NCI-H2196 (cell line): ENCODE data around the gene NAA10.

ENCODE experiments used
- DNase-seq: peaks from one replicate; lab custom pipeline; 2025; ENCODE audit not compliant: unreplicated experiment; lab: John Stamatoyannopoulos, UW

NAA10 gene

GRCh38 chrX:153909980-153910360 lies 24.9 kb downstream of the NAA10 start:
- DNase-seq: no peak

- DNase-seq: no peak
Measured at GRCh38 chrX:153909024-153909979, 25.5 kb downstream of the NAA10 start.

DNA sequence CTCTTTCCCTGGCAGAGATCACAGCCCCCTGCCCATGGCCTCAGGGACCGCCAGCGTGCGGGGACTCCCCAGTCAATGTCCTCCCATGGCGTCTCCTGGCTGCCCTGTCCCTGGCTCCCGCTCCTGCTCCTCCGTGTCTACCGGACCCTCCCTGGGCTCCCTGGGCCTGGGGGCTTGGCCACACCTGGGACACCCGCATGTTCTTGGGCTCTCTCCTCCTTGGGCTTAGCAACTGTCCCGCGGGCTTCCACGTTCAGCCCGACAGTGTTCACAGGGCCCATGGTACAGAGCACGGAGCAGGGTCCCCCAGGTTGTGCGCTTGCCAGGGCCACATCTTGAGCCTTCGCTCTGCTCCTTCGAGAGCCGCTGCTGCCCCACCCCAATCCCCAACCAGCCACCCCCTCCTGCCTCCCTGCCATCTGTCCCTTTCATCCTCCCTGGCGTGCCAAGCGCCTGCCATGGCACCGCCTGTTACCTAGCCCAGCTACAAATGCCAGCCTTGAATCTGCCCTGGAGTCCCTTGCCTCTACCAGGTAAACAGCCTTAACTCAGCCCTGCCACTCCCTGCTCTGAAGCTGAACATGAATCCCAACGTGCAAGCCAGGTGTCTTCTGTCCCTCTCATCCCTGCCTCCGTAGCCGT lies 26.5 kb downstream of the NAA10 start:
- DNase-seq: no peak

GRCh38 chrX:153907456-153907855 lies 27.4 kb downstream of the NAA10 start:
- DNase-seq: no peak

GRCh38 chrX:153906126-153906917 lies 28.5 kb downstream of the NAA10 start:
- no peak for DNase-seq

- no peak for DNase-seq
Measured at GRCh38 chrX:153905481-153906095, 29.2 kb downstream of the NAA10 start.

DNA sequence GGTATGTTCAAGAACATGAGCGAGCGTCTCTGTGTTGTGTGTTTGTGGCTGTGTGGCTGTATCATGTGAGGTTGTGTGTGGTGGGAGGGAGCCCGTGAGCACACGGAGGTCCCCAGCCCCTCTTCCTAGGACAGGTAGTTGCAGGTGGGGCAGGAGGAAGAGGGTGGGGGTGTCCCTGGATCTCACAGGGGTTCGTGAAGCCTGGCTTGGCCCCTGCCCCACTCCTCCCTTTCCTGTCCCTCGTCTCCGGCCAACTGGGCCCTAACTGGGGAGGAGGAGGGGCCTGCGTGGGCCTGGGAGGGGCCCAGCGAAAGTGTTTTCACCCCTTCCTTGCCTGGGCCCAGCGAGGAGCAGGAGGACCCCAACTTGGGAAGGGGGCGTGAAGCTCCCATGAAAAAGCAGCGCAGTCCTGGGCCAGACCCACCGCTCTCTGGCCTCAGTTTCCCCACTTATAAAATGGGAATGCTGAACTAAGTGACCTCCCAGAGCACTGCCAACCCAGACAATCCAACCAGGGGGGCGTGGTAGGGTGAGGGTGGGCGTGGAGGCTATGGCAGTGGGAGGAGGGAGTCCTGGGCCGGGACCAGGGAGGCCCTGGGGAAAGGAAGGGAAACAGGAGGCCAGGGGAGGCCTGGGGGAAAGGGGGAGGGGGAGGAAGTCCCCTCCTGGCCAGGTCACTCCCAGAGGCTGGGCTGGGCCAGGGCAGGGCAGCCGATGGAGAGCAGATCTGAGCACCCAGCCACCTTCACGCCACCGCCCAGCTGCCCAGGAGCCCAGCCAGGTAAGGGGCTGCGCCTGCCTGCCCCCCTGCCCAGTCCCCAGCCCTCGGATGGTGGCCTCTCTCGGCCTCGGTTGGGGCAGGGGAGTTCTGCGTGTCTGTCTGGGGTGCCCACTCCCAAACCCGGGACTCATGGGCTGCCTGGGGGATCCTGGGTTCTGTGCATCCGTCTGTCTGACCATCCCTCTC lies 30.6 kb downstream of the NAA10 start, which contains the start of gene AVPR2:
Gene AVPR2 (plus strand): TSS at position 683 of the 967 bp plus-strand sequence. CDS start 473 bp downstream, outside the sequence.
- DNase-seq: no peak

DNA sequence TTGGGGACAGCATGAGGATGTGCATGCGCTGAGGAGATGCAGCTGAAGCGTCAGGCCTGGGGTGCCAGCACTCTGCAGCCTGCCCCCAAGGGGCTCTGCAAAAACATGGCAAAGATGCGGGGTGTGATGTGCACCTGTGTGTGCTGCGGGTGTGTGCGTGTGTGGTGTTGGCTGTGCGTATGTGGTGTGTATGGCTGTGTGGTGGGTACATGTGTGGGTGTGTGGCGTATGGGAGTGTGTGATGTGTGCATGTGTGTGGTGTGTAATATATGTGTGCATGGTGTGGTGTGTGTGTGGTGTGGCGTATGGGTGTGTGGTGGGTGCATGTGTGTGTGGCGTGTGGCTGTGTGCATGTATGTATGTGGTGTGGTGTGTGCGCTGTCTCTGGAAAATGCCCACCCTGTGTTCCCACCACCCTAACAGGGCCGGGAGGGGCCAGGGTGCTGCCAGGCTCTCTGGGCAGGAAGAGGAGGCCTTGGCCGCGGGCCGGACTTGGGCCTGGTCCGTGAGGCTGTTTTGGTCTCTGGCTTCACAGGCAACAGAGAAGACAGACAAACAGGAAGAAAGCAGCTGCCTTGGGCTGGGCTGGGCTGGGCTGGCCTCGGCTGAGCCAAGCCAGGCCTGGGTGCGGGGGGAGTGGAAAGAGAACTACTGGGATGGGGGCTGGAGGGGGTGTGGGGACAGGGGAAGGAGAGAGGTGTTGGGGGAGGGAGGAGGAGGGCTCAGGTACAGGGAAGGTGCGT lies 31.4 kb downstream of the NAA10 start:
- DNase-seq: no peak

DNA sequence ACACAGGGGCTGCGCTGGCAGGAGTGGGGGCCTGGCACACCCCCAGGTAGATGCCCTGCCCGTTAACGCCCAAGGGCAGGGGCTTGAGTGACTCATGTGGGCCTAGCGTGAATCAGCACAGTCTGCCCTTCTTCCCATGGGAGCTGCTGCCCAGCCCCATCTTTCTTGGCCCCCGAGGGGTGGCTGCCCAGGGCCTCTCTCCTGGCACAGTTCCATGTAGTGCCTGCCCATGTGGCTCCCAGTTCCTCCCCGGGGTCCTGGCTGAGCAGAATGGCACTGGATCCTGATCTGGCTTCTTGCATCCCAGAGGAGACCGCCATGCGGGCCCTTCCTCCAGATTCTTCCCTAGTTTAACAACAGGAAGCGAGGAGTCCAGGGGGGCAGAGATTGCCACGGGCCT lies 32.5 kb downstream of the NAA10 start:
- no peak for DNase-seq

GRCh38 chrX:153901753-153902140 lies 33.1 kb downstream of the NAA10 start:
- no peak for DNase-seq

- DNase-seq: no peak
Measured at GRCh38 chrX:153900831-153901752, 33.7 kb downstream of the NAA10 start.

DNA sequence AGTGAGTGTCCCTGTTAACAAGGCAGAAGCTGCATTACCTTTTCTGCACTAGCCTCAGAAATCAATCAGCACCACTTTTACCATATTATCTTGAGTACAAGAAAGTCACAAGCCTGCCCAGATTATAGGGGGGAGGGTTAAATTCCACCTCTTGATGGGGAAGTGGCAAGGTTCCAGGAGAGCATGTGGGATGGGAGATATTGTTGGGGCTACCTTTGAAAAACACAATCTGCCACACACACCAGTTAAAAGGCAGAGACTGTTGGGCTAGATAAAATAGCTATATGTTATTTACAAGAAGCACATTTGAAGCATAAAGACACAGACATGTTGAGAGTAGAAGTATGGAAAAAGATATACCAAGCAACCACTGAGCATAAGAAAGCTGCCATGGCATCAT lies 36.9 kb downstream of the NAA10 start:
- no peak for DNase-seq

GRCh38 chrX:153889123-153889522 lies 45.7 kb downstream of the NAA10 start:
- no peak for DNase-seq

- no peak for DNase-seq
Measured at GRCh38 chrX:153888344-153888743, 46.5 kb downstream of the NAA10 start.

- no peak for DNase-seq
Measured at GRCh38 chrX:153887385-153887784, 47.5 kb downstream of the NAA10 start.

DNA sequence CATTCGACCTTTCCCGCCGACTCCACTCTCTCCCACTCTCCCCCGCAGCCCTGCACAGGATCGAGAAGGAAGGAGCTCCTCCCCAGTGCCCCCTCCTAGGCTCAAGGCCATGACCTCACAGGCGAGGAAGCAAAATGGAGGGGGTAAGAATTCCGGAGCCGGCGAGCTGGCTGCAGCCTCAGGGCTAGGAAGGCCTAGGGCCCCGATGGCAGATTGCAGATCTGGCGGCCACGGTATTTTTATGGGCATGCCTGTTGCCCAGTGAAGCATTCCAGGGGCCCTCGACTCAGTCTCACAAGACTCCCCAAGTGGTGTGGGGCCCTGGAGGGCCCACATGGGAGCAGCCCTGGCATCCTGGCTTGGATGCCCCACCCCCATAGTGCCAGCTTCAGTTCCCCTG lies 47.9 kb downstream of the NAA10 start:
- DNase-seq: no peak

DNA sequence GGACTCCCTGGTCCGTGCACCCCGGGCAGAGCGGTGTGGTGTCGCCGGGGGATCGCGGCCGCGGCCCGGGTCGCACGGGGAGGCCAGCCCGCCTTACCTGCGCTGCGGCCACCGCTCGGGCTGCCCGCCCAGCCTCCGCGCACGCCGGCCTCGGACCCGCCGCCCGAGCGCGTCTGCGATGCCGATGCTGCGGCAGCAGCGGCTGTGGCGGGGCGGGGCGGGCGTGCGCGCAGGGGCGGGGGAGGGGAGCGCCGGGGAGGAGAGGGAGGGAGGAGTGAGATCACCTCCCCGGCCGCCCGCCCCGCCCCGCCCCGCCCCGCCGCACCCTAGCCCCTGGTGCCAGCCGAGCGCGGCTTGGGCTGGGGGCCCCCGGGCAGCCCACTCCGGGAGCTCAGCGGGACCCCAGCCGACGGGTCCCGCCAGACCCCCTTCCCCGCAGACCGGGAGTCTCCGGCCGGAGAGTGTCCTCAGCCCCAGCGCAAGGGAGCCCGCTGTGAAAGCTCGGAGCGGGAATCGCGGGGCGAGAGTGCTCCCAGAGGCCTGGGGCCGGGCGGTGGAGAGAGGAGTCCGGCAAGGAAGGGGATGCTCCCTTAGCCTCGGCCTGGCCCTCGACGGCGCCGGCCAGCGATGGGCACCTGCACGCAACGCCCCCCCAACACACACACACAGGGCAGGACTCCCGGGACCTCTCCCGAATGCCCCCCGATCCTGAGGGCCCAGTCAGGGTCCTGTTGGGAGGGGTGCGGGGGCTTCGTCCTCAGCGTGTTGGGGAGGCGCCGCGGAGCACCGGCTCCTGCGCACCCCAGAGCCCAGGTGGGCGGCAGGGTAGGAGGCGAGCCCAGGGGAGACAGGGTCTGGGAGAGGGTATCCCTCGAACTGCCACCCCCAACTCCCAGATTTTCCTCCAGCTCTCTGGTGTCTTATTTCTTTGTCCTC lies 48.6 kb downstream of the NAA10 start, which contains the start of gene L1CAM:
Gene L1CAM (minus strand): TSS at position 206 of the 936 bp plus-strand sequence. CDS start 10,337 bp downstream, outside the sequence.
- DNase-seq: peak; percentile 13
